ENCODE data around the gene KCNQ1. TPM values are rescaled to one million over a fixed set of nuclear protein-coding genes. Genes with fewer than 3 reads are reported as not detected.

KCNQ1 gene
- total and polyA plus RNA-seq, 9 of the 15 experiments (the other 6 are each of a cell fraction or from before 2014, with no cell fraction given), result 0.44 TPM; not detected in 8

GRCh38 chr11:2817431-2817830, 372.6 kb downstream of the KCNQ1 start:
- Histone ChIP-seq H3K9ac (ENCODE audit: insufficient read depth in 1 of 2, low read depth in 2 of 2, low read length in 2 of 2) (no peak overlapping the region), H3K4me1 (replicated peaks in 1 of 2; ENCODE audit: control insufficient read depth in 2 of 2, insufficient read depth in 2 of 2, low read length in 2 of 2) (peaks cover 5 to 12% of the 10 kb centered on the region in 2 experiments; a peak in 4 of 5 replicates), H3K79me2 (ENCODE audit: control insufficient read depth, insufficient read depth, low read length) (no peaks in the 10 kb centered on the region), H3K9me3 (replicated peaks; ENCODE audit: control insufficient read depth, insufficient read depth, low read depth, low read length) (peaks cover 2% of the 10 kb centered on the region), H3K27ac (ENCODE audit: extremely low read depth, low read depth, low read length) (no peak overlapping the region), H4K20me1 (replicated peaks; ENCODE audit: control insufficient read depth, insufficient read depth, low read length) (no peaks in the 10 kb centered on the region), H3K9me1 (ENCODE audit: control insufficient read depth, insufficient read depth, low read length) (no peaks in the 10 kb centered on the region), H3K27me3 (ENCODE audit: control insufficient read depth in 2 of 2, insufficient read depth in 2 of 2, low read length in 2 of 2) (0 out of 5 replicates have a peak, but pooled peaks cover 0 to 10% of the 10 kb centered on the region in 2 experiments), H2AFZ (ENCODE audit: low read depth, low read length) (no peak overlapping the region), H3K36me3 (ENCODE audit: control insufficient read depth, insufficient read depth, low read length) (no peaks in the 10 kb centered on the region), H3K4me3 (no peak overlapping the region), H3K4me2 (ENCODE audit: insufficient read depth, low read length) (no peak overlapping the region)
- DNase-seq (ENCODE audit: extremely low read depth in 1 of 4, low spot score in 3 of 4) (no peak), FAIRE-seq (no peak), ATAC-seq (no peak)
- ChIA-PET CTCF (ENCODE audit: low intra/inter-chr PET ratio) (no interaction called here), POLR2A (no interaction called here)
- intact Hi-C loops (cut with micrococcal nuclease), result no loop called here
- 3% methylated on average over 6 of the region's 6 CpGs for WGBS (ENCODE audit: insufficient coverage, low coverage, missing lambda C conversion rate)
- no TSS peak for BruUV-seq (replicated peaks)
- in situ Hi-C loops (cut with MboI), result no loop called here
- no peak for TF ChIP-seq ZNF277 (CRISPR knock-in tag; IDR thresholded peaks at IDR 0.05; ENCODE audit: borderline replicate concordance)
- no peak for TF ChIP-seq LEF1 (IDR thresholded peaks at IDR 0.05)
- TF ChIP-seq ZNF174 (CRISPR knock-in tag; IDR thresholded peaks at IDR 0.05), result no peak
- no peak for TF ChIP-seq MBD1 (CRISPR knock-in tag; IDR thresholded peaks at IDR 0.05)
- TF ChIP-seq USF2 (CRISPR knock-in tag; IDR thresholded peaks at IDR 0.05), result no peak
- TF ChIP-seq SETDB1 (IDR thresholded peaks at IDR 0.05; ENCODE audit: low read length), result no peak
- TF ChIP-seq PBX2 (CRISPR knock-in tag; IDR thresholded peaks at IDR 0.05; ENCODE audit: low read depth), result no peak
- TF ChIP-seq PBX2 (tag; conservative IDR thresholded peaks at IDR 0.05; ENCODE audit: low read depth), result no peak
- TF ChIP-seq KAT8 (IDR thresholded peaks at IDR 0.05; ENCODE audit: low read depth), result no peak
- no peak for TF ChIP-seq ZNF165 (CRISPR knock-in tag; IDR thresholded peaks at IDR 0.05; ENCODE audit: borderline replicate concordance)
- TF ChIP-seq CC2D1A (IDR thresholded peaks at IDR 0.05), result no peak
- TF ChIP-seq NFIX (CRISPR knock-in tag; IDR thresholded peaks at IDR 0.05; ENCODE audit: low read depth), result no peak
- TF ChIP-seq ID3 (CRISPR knock-in tag; IDR thresholded peaks at IDR 0.05), result no peak
- no peak for TF ChIP-seq ID3 (tag; IDR thresholded peaks at IDR 0.05)
